Medulla oblongata (tissue), 1 donor: ENCODE data around the gene MAP2K5.

Experiments used
- DNase-seq: peaks from one replicate; pipeline ENCODE4 v3.0.0-alpha.2; 2015; ENCODE audit errors: extremely low spot score

The MAP2K5 gene

DNA sequence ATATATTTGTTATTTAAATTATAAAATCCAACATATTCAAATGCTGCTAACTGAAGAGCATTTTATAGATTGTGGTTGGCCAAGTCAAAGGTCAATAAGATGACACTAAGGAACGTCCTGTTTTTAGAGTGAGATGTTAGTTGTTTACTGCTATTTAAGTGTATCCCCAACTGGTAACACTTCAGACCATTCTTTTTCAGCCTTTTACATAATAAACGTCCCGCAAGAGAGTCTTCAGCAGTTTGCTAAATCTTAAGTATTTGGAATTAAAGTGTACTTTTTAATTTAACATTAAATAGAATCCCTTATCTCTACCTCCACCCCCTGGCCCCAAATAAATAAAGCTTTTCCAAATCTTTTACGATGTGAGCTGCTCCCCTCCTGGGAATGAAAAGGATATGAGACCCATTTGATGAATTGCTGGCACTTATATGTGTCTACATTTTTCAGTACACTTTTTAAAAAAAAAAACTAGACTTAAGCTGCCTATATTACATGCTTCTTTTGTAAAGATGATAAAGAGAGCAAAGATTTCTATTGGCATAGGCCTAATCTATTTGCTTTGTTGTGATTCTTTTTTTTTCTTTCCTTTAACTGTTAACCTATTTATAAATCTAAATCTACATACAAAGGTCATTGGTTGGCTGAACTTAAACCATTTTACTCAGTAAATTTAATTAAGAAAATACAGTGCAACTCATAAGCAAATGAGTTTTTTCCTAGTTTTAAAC, 181.0 kb downstream of the MAP2K5 start:
- no peak for DNase-seq

DNA sequence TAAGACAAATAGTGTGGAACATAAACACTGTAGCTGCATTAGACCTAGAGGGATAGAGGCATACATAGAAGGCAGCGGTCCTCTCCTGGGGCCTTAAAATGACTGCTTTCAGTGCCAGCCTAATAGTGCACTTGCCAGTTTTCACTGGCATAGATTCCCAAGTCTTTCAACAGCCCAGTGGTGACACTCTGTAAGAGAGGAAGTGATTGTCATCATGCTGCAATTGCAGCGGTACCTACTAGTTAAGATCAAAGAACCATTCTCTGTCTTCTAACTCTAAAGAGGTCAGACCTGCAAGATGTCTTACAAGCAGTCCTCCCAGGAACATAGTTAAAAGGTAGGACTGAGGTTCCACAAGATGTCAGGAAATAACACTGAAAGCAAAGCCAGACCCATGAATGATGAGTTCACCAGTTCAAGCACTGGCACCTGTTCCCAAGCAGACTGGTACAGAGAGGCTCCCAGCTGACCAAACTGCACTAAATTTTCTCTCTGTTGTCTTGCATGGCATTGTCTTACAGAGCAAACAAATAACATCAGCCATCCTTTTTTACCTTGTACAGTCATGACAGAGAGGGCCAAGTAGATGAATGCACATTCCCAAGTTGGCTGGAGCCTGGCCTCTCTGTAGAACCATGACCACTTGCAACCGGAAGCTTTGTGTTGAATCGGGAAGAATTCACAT, 182.3 kb downstream of the MAP2K5 start:
- DNase-seq: peak; percentile 7

DNA sequence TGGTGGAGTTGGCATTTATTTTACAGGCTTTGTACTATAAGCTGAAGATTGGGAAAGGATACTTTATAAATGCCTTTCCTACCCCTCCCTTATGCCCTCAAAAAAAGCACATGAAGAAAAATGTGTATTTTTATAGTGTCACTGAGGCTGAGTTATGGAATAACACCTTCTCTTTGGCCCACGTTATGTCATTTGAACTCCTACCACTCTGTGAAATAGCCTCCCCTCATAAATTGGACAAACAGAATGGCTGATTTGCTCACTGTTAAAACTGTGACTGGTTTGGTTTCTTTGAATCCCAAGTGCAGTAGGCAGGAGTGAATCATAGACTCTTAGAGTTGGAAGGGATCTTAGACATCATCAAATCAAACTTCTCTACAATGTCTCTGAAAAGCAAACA, 187.6 kb downstream of the MAP2K5 start:
- no peak for DNase-seq

DNA sequence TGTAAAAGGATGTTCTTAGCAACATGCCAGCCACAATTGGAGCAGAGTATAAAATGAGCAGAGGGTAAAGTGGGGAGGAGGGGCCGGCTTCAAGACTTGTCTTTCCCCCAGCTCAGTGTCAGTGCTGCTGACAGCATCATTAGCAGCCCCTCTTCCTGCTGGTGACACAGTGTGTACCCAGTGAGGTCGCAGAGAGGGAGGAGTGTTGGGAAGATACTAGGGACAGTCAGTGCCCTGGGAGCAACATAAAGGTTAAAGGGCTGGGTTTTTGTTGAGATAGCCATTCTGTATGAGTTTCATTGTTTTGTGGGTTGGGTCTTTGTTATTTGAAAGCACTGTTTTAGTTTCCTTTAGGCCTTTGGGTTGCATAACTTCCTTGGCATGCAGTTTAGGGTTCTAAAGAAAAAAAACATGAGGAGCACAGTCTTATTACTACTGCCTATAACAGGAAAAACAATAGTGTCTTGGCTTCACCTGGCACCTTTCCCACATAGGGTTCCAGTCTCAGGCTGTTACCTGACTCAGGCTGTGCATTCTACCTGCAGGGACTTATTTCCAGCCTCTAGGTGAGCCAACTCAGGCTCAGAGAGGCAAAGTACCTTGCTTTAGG, 188.7 kb downstream of the MAP2K5 start:
- DNase-seq: no peak

DNA sequence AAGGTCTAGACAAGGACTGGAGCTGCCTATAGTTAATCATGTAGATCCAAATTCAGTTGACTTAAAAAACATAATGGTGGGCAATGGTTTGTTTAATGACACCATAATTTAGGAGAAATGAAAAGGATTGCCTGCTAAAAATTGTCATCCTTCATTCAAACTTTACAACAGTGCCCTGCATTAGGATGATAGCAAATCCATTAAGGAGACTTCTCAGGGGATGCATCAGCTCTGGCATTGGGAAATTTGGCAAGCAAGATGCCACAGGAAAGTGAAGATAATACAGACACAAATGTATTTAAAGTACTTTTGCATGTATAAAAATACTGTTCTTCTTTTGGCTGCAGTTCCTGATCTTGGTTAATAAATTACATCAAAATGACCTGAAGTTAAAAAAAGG, 189.7 kb downstream of the MAP2K5 start:
- DNase-seq: no peak

DNA sequence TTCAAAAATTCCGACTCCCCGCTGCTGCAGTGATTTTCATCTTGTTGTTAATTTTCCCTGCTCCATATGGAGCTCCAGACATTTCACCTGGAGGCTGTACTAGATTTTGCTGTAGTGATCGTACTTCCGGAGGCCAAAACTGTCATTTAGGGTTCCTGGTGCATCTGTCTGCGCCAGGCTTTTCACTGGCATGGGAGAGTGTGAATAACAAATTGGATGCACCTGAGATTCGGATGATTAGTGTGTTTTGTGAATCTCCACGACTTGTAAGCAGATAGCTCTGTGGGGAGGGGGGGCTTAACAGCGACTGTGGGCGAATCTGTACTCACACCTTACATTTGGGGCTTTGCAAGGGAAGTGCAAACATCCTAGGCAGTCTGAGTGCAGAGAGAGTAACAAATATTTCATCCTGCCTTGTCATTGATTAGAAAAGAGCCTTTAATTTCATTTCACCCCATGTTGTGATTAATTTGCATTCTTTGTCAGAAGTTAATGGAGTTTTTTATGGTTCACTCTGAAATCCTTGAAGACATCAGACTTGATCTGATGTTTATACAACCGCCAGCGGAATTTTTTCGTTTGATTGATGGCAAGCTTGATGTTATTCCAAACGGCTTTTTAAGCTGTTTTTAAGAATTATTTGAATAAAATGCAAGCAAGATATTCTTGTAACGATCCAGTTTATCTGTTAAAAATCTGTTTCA, 190.3 kb downstream of the MAP2K5 start:
- no peak for DNase-seq

DNA sequence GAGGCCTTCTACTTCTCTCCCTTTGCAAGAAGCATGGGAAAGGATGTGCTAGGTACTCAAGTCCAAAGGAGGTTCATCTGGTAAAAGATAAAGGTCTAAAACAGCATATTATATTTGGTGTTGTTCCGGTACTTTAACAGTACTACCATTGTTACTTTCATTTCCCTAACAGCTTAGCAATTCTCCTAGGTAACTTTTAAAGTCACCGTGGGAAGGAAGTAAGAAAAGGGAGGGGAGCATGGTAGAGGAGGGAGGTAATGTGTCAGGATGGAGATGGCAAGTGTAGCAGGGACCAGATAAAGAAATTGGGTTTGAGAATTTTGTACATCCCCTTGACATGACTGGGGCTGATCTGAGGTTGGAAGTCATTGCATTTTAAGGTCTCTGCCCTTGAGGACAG, 193.4 kb downstream of the MAP2K5 start:
- DNase-seq: no peak

DNA sequence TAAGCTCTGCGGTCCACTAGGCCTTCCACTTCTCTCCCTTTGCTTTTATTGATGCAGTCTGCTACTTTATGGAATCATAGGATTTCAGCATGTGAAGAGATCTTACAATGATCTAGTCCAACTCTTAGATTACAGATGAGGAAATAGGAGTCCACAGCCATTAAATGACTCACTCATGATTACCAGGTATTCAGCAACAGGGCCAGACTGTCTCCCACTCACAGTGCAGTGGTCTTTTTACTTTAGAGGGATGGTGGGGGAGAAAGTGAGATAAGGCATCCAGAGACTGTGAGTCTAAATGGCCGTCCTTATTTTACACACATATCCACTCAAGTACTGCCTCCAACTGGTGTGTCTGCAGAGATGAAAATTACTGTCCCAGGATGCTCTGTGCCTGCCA, 194.3 kb downstream of the MAP2K5 start:
- DNase-seq: no peak

DNA sequence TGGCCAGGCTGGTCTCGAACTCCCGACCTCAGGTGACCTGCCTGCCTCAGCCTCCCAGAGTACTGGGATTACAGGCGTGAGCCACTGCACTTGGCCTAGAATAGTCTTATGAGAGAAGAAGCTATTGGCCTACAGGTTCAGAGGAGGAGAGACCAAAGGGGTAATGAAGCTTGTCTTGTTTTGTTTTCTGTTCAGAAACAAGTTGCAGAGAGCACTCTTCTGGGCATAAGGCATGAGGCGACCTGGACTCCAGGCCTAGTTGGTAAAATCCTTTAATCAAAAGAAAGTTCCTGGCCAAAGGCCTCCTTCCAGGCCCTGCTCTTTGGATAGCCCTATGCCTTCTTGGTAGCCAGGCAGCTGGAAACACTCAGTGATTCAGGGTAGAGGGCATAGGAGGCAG, 195.6 kb downstream of the MAP2K5 start:
- no peak for DNase-seq

DNA sequence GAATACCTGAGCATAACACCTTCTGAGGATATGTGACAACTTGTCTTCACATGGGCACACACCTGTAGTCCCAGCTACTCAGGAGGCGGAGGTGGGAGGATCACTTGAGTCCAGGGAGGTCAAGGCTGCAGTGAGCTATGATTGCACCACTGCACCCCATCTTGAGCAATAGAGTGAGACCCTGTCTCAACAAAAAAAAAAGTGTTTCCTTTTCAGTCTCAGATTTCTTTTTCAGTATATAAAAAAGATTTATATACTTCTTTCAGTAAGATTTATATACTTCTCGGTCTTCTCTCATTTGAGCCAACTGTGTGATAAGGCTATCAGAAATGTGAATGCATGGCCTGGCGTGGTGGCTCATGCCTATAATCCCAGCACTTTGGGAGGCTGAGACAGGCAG, 197.9 kb downstream of the MAP2K5 start:
- DNase-seq: no peak

DNA sequence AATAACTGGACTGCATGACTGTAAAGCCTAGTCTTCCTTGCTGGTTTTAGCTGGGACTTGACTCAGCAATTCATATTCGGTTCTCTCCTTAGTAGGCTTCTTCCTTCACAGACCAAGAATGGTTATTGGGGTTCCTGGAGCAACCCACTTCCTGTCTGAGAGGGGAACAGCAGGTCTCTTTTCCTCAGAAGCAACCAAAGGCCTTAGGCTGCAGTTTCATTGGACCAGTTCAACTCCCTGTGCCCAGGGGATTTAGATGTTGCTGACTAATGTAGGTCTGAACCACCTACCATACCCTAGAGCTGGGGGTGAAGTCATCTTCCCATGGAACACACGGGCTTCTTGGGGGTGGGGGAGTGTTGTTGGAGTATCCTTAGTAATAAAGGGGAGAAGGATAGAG, 198.8 kb downstream of the MAP2K5 start:
- DNase-seq: no peak

DNA sequence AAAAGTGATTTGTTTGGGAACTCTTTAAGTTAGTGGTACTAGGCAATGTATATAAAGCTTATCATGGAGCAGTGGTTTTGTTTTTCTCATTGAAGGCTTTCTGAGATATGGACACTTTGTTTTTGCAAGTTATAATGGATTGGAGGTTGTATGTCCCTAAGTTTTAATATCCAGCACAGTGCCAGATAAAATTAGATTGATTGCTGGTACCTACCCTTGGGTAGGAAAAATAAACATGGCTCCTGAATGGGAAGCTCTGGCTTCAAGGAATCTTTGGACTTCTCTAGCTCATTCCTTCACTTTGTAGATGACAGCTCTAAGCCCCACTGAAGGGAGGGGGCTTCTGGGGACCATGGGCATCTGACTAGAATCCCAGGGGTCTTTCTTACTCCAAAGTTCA, 201.1 kb downstream of the MAP2K5 start:
- no peak for DNase-seq

DNA sequence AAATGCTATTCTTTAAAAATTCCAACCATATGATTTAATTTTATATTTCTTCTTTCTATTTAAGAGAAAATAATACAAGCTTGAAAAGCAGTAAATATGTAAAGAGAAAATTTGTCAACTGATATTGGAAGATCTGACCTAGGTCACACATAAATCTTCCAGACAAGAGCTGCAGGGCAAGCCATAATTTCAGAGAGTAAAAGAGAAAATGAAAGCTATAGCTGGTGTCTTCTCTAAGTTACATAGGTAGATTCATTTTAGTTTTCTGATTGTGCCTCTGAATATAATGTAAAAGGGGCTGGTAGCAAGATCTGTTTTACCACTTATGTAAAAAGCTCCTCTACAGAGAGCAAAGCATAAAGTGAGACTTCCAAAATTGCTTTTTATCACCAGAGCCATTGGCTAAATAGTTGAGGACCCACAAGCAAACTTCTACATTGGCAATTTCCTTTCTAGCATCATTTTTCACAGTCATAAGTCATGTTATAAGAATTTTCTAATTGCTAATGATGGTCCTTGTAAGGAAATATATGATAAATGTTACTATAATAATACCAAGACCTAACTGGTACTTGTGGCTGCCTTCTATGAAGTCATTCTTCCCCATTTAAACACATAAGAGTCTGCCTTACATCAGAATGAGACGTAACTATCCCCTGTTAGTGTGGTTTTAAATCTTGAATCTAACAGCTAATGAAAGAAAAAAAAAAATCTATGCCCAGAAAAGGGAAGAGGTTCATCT, 202.0 kb downstream of the MAP2K5 start:
- DNase-seq: no peak

DNA sequence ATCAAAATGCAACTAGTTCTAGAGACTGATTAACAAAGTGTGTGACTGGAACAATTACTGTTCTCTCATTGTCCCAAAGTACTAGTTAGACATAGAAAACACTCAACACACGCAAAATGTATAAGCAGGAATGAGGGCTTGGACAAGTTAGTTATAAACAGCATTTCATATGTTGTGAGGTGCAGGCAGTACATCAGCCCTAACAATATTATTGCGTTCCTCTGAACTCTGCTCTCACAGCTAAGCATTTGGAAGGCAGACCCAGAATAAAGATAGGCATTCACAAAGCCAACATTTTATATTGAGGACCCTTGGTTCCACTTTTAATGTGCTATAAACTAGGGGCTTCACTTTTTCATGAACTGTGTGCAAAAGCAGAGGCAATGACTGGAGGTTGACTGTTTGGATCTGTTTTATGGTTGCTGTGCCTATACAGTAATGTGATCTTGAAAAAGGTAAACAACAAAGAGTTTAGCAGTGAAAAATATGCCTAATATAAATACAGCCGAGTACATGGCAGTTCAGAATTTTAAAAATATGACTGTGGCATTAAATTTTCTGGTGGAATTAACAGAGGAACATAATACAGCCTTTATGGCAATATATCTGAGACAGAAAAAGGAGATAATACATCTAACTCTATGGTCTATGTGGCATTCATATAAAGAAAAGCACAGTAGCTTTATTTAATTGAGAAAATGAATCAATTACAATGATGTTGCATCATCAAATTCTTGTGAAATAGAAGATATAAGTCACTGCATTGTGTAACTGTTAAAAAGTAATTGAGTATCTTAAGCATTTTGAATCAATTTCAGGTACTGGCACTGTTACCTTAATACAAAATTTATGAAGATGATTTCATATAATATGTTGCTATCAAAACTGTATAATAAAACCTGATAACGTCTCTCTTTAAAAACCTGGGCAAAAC, 202.8 kb downstream of the MAP2K5 start:
- no peak for DNase-seq

DNA sequence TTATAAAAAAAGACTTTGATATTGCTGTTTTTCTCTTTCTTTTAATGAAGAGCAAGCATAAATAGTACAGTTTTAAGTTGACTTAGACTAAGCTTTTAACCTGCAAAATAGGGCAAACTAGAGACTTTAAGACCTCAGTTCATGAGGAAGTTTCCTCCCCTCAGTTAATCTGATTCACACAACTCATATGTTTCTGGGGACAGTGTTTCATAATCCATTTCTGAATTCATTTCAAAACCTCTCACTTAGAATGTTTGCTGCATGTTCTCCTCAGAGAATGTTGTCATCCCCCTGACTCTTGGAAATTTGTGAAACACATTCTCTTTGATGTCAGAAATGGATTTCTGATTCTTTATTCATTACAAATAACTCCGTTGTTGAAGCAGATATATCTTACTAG, 203.5 kb downstream of the MAP2K5 start:
- no peak for DNase-seq

DNA sequence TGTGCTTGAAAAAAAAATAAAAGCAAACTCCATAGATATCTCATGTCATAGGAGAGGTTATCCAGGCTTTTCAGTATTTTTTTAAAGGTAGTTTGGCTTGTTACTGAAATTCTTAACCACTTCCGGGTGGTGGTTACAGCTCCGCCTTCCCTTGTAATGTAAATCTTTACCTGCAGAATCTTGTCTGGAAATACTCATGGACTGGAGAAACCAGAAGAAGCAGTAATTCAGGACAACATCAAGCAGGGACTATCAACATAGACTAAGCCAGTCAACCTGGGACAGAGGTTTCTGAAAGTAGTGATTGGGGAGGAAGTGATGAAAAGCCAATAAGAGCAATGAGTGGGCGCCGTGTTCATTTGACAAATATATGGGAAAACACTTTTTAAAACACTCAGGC, 203.9 kb downstream of the MAP2K5 start:
- DNase-seq: no peak

DNA sequence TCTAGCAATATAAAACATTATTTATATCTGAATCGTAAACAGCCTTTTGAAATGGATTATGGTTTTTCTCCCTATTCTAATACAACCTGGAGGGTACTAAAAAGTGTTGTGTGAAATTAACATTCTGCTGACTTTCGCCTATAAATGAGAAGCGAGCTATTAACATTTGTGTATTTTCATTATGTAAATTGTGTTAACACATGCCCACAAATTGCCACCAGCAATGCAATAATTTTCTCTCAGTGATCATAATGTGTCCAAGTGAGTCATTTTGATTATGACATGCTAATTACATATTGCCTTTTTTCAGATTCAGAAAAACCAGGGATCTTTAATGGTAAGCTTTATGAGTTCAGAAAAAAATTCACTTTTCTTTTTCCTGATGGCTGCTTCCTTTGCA, 205.4 kb downstream of the MAP2K5 start:
- no peak for DNase-seq

DNA sequence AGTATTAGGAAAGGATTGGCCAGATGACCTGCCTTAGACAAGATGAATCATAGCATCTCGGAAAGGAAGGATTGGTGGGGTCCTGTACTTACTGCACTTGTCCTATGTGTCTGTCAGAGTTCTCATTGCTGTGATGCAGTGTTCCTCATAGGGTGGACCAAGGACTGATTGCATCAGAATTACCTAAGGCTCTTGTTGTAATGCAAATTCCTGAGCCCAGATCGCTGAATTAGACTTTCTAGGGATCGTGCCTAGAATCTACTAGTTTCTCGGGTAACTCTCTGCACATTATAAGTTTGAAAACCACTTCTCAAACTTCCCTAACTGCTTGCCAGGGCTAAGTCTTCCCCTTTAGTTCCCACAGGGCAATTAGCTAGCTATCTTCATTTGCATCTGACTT, 207.9 kb downstream of the MAP2K5 start:
- DNase-seq: no peak

DNA sequence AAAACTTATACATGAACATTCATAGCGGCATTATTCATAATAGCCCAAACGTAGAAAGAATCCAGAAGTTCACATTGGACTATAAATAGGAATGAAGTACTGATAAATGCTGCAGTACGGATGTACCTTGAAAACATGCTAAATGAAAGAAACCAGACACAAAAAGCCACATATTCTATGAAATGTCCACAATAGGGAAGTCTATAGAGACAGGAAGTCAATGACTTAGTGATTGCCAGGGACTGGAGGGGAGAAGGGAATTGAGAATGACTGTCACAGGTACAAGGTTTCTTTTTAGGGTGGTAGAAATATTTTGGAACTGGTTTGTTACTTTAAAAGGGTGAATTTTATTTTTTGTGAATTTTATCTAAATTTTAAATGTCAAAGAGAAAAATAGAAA, 211.4 kb downstream of the MAP2K5 start:
- no peak for DNase-seq

DNA sequence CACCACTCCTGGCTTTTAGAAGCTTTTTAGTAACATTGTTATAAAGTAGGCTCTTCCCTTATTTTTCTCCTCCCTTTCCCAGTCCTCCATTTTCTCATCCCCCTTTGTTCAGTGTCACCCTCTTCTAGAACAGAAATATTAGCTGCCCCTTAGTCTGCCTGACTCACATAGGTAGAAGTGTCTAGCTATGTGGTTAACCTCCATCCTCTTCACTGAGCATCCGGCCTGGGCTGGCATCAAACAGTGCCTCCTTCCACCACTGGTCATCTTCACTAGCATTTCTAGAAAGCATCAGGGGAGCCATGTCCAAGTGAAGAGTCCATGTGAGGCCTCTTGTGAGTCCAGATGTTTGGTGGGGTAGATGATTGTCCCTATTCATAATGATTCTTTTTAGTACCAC, 212.8 kb downstream of the MAP2K5 start:
- no peak for DNase-seq

DNA sequence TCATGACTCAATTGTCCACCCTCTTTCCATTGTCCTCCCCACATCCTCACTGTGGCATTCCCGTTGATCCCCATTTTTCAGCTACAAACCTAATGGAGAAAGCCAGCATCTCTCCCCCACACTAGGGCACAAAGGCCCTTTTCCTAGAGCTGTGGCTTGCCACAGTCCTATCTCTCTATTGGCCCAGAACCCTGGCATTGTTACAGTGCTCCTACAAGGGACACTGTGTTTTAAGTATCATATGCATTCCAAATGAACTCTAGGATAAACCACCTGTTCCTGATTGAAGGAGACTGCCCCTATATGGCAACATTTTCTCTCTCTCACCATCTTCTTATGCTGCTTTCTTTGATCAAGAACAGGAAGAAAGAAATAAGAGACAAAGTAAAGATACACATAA, 213.4 kb downstream of the MAP2K5 start:
- peak; percentile 29 for DNase-seq
